HT1080 (cell line): ENCODE measurements around the gene PAIP2B. TPM values are rescaled to one million over a fixed set of nuclear protein-coding genes. Genes with fewer than 3 reads are reported as not detected.

Experiments
- DNase-seq: peaks from one replicate; pipeline ENCODE4 v3.0.0-alpha.2; 2015; ENCODE audit warnings: low read depth
- small RNA-seq: library from RNA; depleted of rRNA; stranded (forward); fragments of <200 nt; gene quantifications from one replicate; pipeline ENCODE3, GENCODE V24; 2014
- total RNA-seq: library from RNA; depleted of rRNA; stranded (reverse); fragments of >200 nt; shearing (Covaris generic); gene quantifications from 2 replicates; pipeline ENCODE4 v1.2.3, GENCODE V29; 2014; rRNA removed

Gene PAIP2B
- total RNA-seq, 1 experiment from 2014 or later, result 0.08 TPM

GRCh38 chr2:71154279-71154678 lies 72.6 kb downstream of the PAIP2B start:
- no peak for DNase-seq

- no peak for DNase-seq
Measured at GRCh38 chr2:71153585-71154224, 73.2 kb downstream of the PAIP2B start.

GRCh38 chr2:71151620-71152019 lies 75.3 kb downstream of the PAIP2B start:
- DNase-seq, result no peak

GRCh38 chr2:71150082-71150816 lies 76.7 kb downstream of the PAIP2B start:
- no peak for DNase-seq

- DNase-seq, result no peak
Measured at GRCh38 chr2:71148506-71149063, 78.3 kb downstream of the PAIP2B start.

GRCh38 chr2:71143782-71144181 lies 83.1 kb downstream of the PAIP2B start:
- DNase-seq, result no peak

- no peak for DNase-seq
Measured at GRCh38 chr2:71136174-71136573, 90.7 kb downstream of the PAIP2B start.

GRCh38 chr2:71133603-71134002 lies 93.3 kb downstream of the PAIP2B start:
- no peak for DNase-seq

Small RNAs within 50 kb of the gene (small RNA-seq; reads per million reads assigned to genes)
- not detected for gene AC007881.1

Other genes starting within 250 kb of the PAIP2B start
- 0.03 TPM in 1 of 2 replicates, not detected in the other for gene ANKRD53, start 248.5 kb downstream of the PAIP2B start, total RNA-seq
- 38.4 and 60.1 TPM in 2 replicates for gene TEX261, start 232.2 kb downstream of the PAIP2B start, total RNA-seq
- gene NAGK, start 158.5 kb downstream of the PAIP2B start, total RNA-seq, result 33.2 and 45.5 TPM in 2 replicates
- gene MCEE, start 96.9 kb downstream of the PAIP2B start, total RNA-seq, result 6.5 and 8.5 TPM in 2 replicates
- gene MPHOSPH10, start 96.5 kb downstream of the PAIP2B start, total RNA-seq, result 22.7 and 26.6 TPM in 2 replicates
- 69.5 and 76.7 TPM in 2 replicates for gene ZNF638, start 104.7 kb upstream of the PAIP2B start, total RNA-seq
- 2.3 and 3.7 TPM in 2 replicates for gene DYSF, start 226.5 kb upstream of the PAIP2B start, total RNA-seq